Left hindlimb (tissue), 1 donor: ENCODE data around the gene ZNF222.

Experiments
- DNase-seq: peaks from one replicate; pipeline ENCODE4 v3.0.0-alpha.2; 2018

The ZNF222 gene

DNA sequence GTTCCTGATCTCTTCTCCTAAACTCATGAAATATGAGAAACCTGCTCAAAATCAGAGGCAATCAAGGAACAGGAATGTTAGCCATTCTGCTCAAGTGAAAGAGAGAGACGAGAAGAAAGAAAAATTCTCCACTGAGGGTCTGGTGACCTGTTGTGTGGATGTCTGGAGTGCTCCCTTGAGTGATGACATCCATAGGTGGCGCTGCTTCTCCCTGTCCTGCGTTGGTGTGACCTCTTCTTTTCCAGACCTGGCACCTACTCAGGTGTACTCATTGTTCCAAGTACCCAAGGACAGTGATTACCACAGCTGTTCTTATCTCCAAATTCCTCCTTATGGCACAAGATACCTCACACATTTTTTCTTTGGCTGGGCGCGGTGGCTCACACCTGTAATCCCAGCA is 30.7 kb downstream of the ZNF222 start:
- no peak for DNase-seq

DNA sequence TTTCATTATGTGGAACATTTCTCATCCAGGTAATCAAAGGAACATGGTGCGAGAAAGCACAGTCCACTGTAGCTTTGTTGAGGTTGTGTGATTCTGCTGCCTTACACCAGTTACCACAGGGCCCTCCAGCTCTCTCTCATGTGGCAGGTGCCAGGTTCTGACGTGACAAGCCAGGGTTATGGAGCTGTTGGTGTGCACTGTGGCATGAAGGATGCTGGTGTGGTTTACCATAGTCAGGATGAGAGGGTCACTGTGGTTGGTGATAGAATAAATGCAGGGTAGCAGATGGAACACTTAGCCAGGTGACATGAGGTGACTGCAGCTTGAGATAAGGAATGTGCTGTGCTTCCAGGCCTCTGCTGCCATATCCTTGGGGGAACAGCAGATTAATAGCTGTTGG is 34.0 kb downstream of the ZNF222 start:
- no peak for DNase-seq

DNA sequence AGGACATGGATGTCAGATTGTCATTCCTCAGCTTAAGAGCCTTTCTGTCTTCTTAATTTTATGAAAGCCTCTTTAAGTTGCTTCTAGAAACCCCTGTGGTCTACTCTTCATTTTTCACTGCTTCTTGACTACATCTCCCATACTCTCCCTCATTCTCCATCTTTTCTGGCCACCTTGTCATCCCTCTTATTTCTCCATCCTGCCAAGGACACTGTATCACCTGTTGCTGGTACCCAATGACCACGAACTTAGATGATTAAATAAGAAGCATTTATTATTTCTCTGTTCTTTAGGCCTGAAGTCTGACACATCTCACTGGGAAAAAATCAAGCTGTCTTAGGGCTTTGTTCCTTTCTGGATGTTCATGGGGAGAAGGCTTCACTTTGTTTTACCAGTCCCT is 35.9 kb downstream of the ZNF222 start:
- DNase-seq = no peak

DNA sequence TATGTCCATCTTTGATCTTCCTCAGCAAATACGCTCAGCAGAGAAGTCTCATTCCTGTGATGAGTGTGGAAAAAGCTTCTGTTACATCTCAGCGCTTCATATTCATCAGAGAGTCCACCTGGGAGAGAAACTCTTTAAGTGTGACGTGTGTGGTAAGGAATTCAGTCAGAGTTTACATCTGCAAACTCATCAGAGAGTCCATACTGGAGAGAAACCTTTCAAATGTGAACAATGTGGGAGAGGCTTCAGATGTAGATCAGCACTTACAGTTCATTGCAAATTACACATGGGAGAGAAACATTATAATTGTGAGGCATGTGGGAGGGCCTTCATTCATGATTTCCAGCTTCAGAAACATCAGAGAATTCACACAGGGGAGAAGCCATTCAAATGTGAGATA is 41.1 kb downstream of the ZNF222 start:
- DNase-seq = no peak

DNA sequence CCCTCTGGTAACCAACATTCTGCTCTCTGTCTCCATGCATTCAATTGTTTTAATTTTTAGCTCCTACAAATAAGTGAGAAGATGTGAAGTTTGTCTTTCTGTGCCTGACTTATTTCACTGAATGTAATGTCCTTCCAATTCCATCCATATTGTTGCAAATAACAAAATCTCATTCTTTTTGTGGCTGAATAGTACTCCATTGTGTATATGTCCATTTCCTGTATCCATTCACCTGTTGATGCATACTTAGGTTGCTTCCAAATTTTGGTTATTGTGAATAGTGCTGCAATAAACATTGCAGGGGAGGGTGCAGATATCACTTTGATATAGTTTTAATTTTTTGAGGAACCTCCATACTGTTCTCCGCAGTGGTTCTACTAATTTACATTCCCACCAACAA is 44.2 kb downstream of the ZNF222 start:
- DNase-seq = no peak

DNA sequence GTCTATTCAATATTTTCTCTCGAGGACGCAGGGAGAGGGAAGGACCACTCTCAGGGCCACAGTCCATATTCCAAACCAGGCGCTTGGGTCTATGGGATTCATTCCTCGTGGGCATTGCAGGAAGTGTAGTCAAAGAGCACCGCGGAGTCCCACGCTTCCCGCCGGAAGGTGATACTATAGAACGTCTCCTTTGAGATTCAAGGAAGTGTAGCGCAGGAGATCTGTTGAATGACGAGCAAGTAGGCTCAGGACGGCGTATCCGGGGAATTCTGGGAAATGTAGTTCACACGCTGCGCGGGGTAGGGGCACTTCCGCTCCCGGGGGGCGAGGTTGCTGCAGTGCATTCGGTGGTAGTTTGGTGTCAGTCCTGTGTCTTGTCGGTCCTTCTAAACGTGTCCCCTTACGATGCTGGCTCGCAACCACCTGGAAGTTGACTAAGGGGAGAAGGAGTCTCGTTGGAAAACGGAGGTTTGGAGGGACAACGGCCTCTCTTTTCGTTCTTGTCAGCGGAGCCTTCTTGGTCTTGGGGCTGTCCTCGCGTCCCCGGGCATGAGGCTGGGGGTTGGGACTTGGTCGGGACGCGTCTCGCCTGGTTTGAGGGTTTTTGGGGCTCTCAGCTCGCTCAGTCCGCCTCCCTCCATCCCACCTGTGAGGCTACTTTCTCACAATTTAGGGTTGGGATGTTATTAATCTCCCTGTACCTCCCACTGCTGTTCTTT is 46.8 kb downstream of the ZNF222 start, which contains the start of gene ZNF284:
Gene ZNF284, plus strand, starts transcription at position 336 of the 719 bp plus-strand sequence. CDS start 4,231 bp downstream, outside the sequence.
- DNase-seq = peak; percentile 94

DNA sequence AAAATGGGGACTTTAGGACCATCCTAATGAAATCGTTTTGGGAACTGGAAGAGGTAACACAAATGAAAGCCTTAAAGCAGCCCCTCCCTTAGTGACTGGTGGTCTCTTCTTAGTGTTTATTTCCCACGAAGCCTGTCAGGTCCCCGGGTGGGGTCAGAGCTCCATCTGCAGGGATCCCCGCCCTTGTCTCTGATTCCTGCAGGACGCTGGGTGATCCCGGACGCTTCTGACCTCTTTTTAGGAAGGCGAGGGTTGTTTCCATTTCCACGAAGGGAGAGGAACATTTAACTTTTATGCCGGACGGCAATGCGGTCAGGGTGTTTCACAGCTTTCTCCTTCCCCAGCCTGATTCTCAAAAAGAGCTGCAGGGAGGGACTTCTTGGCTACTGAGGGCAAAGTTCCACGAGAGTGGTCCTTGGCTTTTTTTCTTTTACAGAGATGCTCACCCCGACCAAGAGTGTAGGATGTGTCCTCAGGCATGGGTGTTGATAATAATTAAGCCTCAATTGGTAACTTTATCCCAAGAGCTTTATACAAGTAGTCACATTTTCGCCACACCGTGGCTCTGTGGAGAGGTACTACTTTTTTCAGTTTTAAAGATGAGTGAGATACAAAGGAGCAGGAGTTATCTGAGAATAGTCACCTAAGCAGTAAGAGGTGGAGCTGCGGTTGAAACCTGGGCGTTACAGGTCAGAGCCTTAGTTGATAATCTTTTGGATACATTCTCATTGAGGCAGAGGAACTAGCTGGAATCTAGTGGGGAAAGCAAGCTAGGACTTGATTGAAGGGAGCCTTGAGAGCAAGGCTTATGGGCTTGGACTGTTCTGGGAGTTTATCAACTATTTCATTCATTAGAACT is 47.6 kb downstream of the ZNF222 start:
- DNase-seq = no peak

DNA sequence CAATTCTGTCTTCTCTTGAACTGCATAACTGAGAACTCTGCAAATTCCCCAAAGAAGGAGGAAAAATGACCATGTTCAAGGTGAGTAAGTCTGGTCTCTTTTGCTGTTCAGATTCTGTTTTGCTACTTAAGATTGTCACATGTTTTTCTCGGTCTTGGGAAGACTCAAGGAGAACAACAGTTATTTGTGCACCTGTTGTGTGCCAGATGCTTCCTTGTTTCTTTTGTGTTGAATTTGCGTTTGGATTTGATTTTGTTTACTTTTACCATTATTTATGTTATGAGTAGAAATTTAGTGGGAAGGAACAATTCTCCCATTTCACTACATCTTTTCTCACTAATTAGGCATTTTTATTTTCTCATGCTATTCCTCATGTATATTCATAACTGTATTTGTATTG is 51.1 kb downstream of the ZNF222 start:
- DNase-seq = no peak
